Fibroblast of lung (primary cell): ENCODE results near the gene ZFYVE28. TPM values are rescaled to one million over a fixed set of nuclear protein-coding genes. Genes with fewer than 3 reads are reported as not detected.

Experiments
- DNase-seq, 2 donors: peaks; one replicate each; pipeline versions ENCODE4 v3.0.0 to v3.0.0-alpha.2; 2010; ENCODE audit warnings: low read depth in 2 of 2
- H2AFZ ChIP-seq: 2 replicates; pipeline ENCODE4 v1.5.1; 2012; ENCODE audit warnings: low read length, control low read depth, inconsistent platforms
- H3K27ac ChIP-seq: 2 replicates; pipeline ENCODE4 v1.5.1; 2011; ENCODE audit warnings: low read length, control low read depth; ENCODE audit not compliant: insufficient read depth
- H3K27me3 ChIP-seq: 2 replicates; pipeline ENCODE4 v1.5.1; 2011; ENCODE audit warnings: mild to moderate bottlenecking, low read length; ENCODE audit not compliant: control insufficient read depth, insufficient read depth
- H3K36me3 ChIP-seq: 2 replicates; pipeline ENCODE4 v1.5.1; 2011; ENCODE audit warnings: low read length; ENCODE audit not compliant: control insufficient read depth, insufficient read depth
- H3K4me1 ChIP-seq: 2 replicates; pipeline ENCODE4 v1.5.1; 2011; ENCODE audit warnings: low read length; ENCODE audit not compliant: control insufficient read depth, insufficient read depth; ENCODE audit errors: extremely low read depth
- H3K4me2 ChIP-seq: 2 replicates; pipeline ENCODE4 v1.5.1; 2011; ENCODE audit warnings: low read length, control low read depth; ENCODE audit not compliant: insufficient read depth; ENCODE audit errors: extremely low read depth
- H3K4me3 ChIP-seq, 4 experiments: fragments of 200-600 bp in 1 of 4; sonication (generic) in 1 of 4; replicated peaks in 1 of 4; 2 replicates each; pipeline ENCODE4 v1.5.1; 2011 to 2016; ENCODE audit warnings: low read length in 4 of 4, low read depth in 3 of 4, mild to moderate bottlenecking in 3 of 4, control low read depth in 2 of 4, inconsistent platforms in 1 of 4, mixed read lengths in 1 of 4; ENCODE audit not compliant: insufficient read depth in 1 of 4; ENCODE audit errors: control extremely low read depth in 1 of 4
- H3K79me2 ChIP-seq: 2 replicates; pipeline ENCODE4 v1.5.1; 2012; ENCODE audit warnings: mild to moderate bottlenecking, low read length, inconsistent platforms; ENCODE audit not compliant: control insufficient read depth, insufficient read depth
- H3K9ac ChIP-seq: 2 replicates; pipeline ENCODE4 v1.5.1; 2011; ENCODE audit warnings: mild to moderate bottlenecking, low read length, control low read depth; ENCODE audit not compliant: insufficient read depth
- H3K9me3 ChIP-seq: 2 replicates; pipeline ENCODE4 v1.5.1; 2012; ENCODE audit warnings: low read depth, low read length; ENCODE audit not compliant: control insufficient read depth, insufficient read depth
- H4K20me1 ChIP-seq: 2 replicates; pipeline ENCODE4 v1.5.1; 2011; ENCODE audit warnings: low read length; ENCODE audit not compliant: control insufficient read depth, insufficient read depth; ENCODE audit errors: extremely low read depth
- EZH2 ChIP-seq: IDR thresholded peaks from 2 replicates; pipeline ENCODE4 v1.5.1; 2012; ENCODE audit warnings: low read length, control low read depth, mild to moderate bottlenecking; ENCODE audit errors: missing control alignments
- polyA plus RNA-seq, 2 donors: library from polyadenylated mRNA; depleted of rRNA in 1 of 2; stranded (reverse) in 1 of 2; unstranded in 1 of 2; fragments of >200 nt; gene quantifications; 2 replicates each; pipeline ENCODE4 v1.2.1, GENCODE V29; 2011 to 2012; ENCODE audit warnings: missing spikeins in 1 of 2
- total RNA-seq: library from RNA; depleted of rRNA; stranded (reverse); fragments of >200 nt; gene quantifications from 2 replicates; pipeline ENCODE4 v1.2.1, GENCODE V29; 2014
- TF ChIP-seq, protein P1 (sequence below), 2 donors: IDR thresholded peaks in 1 of 2; conservative IDR thresholded peaks in 1 of 2; 1 replicate in 1 of 2; 2 replicates in 1 of 2; pipeline ENCODE4 v1.5.1; 2011 to 2012; ENCODE audit warnings: low read length in 2 of 2, control low read depth in 1 of 2, inconsistent platforms in 1 of 2, low read depth in 1 of 2, mild to moderate bottlenecking in 1 of 2

ZFYVE28 gene
- total and polyA plus RNA-seq, 2 donors (not counting 1 experiment from before 2014, with no cell fraction given) = 2.4 to 11.6 TPM

DNA sequence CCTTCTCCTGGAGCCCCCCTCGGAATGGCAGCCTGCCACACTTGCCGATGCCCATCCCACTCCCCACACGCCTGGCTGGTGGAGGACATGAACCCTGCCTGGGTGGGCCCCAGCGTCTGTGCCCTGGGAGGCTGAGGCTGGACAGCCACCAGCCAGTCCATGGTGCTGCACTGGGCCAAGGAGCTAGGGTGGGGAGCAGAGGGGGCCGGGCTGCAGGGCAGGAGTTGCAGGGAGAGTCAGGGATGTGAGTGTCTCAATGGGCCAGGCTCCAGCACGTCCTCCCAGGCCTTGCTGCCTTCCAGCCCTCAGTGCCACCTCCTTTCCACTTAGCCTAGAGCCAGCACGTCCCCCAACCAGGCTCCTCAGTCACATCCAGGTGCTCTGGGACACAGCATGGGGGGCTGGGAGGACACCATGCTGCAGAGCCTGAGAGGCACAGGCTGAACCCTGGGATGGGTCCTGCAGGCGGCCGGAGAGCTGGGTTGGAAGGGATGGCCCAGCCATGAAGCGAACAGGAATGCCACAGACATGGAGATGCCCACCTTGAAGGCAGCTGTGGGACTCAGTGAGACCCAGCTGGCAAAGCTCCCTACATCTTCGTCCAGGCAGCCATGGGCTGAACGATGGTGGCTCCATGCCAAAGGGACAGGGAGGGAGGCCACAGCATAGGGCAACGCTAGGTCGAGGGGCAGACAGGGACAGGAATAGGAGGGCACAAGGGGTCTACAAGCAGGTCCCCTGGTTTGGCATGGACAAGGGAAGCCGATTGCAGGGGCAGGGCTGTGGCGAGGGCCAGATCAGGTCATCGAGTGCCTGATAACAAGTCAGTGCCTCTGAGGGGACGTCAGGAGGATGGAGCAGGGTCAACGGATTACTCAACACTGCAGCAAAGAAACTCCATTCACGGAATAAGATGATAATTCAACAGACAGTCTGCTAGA, 126.5 kb downstream of the ZFYVE28 start:
- Histone ChIP-seq H3K9me3 (no peaks in the 10 kb centered on the region), H3K4me3 (no peak overlapping the region), H3K27ac (no peak overlapping the region), H3K9ac (no peak overlapping the region), H4K20me1 (no peaks in the 10 kb centered on the region), H3K27me3 (no peaks in the 10 kb centered on the region), H3K79me2 (no peaks in the 10 kb centered on the region), H3K4me2 (no peak overlapping the region), H3K36me3 (no peaks in the 10 kb centered on the region), H2AFZ (no peak overlapping the region), H3K4me1 (peaks cover 6% of the 10 kb centered on the region)
- no peak for TF ChIP-seq EZH2
- TF ChIP-seq, protein P1, sequence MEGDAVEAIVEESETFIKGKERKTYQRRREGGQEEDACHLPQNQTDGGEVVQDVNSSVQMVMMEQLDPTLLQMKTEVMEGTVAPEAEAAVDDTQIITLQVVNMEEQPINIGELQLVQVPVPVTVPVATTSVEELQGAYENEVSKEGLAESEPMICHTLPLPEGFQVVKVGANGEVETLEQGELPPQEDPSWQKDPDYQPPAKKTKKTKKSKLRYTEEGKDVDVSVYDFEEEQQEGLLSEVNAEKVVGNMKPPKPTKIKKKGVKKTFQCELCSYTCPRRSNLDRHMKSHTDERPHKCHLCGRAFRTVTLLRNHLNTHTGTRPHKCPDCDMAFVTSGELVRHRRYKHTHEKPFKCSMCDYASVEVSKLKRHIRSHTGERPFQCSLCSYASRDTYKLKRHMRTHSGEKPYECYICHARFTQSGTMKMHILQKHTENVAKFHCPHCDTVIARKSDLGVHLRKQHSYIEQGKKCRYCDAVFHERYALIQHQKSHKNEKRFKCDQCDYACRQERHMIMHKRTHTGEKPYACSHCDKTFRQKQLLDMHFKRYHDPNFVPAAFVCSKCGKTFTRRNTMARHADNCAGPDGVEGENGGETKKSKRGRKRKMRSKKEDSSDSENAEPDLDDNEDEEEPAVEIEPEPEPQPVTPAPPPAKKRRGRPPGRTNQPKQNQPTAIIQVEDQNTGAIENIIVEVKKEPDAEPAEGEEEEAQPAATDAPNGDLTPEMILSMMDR (conservative IDR thresholded peaks at IDR 0.05 in 1 of 2, IDR thresholded peaks at IDR 0.05 in 1 of 2; ENCODE audit: low read depth in 1 of 2, low read length in 2 of 2) = no peak
- DNase-seq = no peak

DNA sequence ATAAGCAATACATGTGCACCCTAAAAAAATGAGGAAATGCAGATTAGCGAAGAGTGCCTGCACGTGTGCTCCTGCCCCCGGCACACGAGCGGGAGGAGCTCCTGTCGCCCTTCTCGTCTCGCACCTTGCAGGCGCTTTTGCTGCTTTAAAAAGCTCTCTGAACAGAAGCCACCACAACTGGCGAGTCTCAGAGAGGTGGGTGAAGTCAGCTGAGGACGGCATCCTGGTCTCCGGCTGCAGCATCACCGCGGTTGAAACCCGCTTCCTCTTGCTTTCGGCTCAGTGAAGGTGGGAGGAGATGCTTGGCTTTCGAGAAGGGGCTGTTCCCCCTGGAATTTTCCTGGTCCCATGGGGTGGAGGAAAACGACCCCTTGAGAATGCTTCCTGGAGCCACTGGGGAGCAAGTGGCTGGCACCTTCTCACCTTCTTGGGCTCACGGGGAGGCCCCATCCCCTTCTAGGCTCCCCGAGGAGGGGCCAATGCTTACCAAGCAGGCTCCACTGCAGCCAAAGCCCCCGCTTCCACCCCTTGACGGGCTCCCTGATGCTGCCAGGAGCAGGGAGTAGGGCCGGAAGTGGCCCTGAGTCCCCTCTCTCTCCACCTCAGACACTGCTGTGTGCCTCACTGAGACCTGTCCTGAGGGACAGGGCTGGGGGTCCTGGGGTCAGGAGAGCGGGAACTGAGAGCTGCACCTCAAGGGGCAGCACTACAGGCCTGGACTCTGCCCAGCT, 127.3 kb downstream of the ZFYVE28 start:
- Histone ChIP-seq H3K27ac (no peak overlapping the region), H4K20me1 (no peaks in the 10 kb centered on the region), H2AFZ (no peak overlapping the region), H3K4me3 (no peak overlapping the region), H3K79me2 (no peaks in the 10 kb centered on the region), H3K36me3 (no peaks in the 10 kb centered on the region), H3K9me3 (no peaks in the 10 kb centered on the region), H3K4me1 (peaks cover 6% of the 10 kb centered on the region), H3K4me2 (no peak overlapping the region), H3K27me3 (no peaks in the 10 kb centered on the region), H3K9ac (no peak overlapping the region)
- DNase-seq = no peak
- TF ChIP-seq, protein P1 (conservative IDR thresholded peaks at IDR 0.05 in 1 of 2, IDR thresholded peaks at IDR 0.05 in 1 of 2; ENCODE audit: low read depth in 1 of 2, low read length in 2 of 2) = no peak

DNA sequence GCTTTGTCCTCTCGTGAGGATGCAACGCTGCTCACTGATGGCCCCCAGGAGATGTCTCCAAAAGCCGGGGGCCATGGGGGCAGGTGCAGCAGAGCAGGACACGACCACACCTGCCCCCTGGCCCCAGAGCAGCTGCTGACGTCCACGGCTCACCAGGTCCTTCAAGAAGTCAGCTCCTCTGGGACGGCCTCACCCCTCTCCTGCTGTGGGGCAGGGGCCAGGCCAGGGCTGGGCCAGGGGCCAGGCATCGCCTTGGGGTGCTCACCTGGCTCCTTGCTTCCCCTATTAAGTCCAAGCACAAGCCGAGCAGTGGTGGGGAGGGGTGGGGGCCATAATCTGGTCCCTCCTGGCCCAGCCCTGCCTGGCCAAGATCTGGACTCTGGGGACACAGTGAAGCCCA, 128.0 kb downstream of the ZFYVE28 start:
- H3K4me2 ChIP-seq = no peak overlapping the region
- H3K4me1 ChIP-seq = peaks cover 7% of the 10 kb centered on the region
- TF ChIP-seq, protein P1 (conservative IDR thresholded peaks at IDR 0.05 in 1 of 2, IDR thresholded peaks at IDR 0.05 in 1 of 2; ENCODE audit: low read depth in 1 of 2, low read length in 2 of 2) = no peak
- no peak for TF ChIP-seq EZH2
- no peaks in the 10 kb centered on the region for H4K20me1 ChIP-seq
- H3K79me2 ChIP-seq = no peaks in the 10 kb centered on the region
- no peaks in the 10 kb centered on the region for H3K27me3 ChIP-seq
- no peak for DNase-seq
- no peaks in the 10 kb centered on the region for H3K9me3 ChIP-seq
- H3K9ac ChIP-seq = no peak overlapping the region
- H3K36me3 ChIP-seq = no peaks in the 10 kb centered on the region
- no peak overlapping the region for H3K4me3 ChIP-seq
- H2AFZ ChIP-seq = no peak overlapping the region
- H3K27ac ChIP-seq = no peak overlapping the region
